MV-4-11 (cell line): ENCODE results near the gene PRDM4.

Experiments
- DNase-seq: peaks from one replicate; lab custom pipeline; 2025; lab: John Stamatoyannopoulos, UW

The PRDM4 gene, protein sequence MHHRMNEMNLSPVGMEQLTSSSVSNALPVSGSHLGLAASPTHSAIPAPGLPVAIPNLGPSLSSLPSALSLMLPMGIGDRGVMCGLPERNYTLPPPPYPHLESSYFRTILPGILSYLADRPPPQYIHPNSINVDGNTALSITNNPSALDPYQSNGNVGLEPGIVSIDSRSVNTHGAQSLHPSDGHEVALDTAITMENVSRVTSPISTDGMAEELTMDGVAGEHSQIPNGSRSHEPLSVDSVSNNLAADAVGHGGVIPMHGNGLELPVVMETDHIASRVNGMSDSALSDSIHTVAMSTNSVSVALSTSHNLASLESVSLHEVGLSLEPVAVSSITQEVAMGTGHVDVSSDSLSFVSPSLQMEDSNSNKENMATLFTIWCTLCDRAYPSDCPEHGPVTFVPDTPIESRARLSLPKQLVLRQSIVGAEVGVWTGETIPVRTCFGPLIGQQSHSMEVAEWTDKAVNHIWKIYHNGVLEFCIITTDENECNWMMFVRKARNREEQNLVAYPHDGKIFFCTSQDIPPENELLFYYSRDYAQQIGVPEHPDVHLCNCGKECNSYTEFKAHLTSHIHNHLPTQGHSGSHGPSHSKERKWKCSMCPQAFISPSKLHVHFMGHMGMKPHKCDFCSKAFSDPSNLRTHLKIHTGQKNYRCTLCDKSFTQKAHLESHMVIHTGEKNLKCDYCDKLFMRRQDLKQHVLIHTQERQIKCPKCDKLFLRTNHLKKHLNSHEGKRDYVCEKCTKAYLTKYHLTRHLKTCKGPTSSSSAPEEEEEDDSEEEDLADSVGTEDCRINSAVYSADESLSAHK

DNA sequence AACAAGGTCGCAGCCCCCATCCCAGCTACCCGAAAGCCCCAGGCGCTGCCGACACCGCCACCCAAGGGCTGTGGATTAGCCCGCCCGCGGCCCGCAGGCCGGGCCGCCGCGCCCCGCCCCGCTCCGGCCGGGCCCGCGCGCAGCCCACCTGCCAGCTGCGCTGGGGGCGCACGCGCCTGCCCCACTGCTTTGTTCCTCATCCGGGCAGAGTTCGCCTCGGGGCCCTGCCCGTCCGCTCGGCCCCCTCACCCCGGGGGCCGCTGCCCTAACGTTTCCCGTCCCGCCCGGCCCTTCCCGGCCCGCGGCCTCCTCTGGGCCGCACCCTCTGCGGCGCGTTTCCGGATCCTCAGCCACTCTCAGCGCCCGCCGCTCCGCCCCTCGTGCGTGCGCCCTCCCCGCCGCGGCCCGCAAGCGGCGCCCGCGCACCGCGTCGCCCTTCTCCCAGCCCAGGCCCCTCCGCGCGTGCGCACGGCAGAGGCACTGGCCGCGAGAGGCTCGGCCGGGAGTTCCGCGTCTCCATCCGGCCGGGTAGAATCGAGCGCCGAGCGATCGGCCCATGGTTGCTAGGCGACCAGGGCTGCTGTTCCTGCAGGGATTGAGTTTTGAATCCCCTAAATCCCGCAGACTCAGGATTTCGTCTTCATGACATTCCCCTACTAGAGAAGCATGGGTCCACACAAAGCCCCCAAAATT is at the start of gene PRDM4:
Gene PRDM4, minus strand, starts transcription at position 329 of the 693 bp plus-strand sequence. CDS start 622 bp downstream, outside the sequence.
- DNase-seq: peak; percentile 90

DNA sequence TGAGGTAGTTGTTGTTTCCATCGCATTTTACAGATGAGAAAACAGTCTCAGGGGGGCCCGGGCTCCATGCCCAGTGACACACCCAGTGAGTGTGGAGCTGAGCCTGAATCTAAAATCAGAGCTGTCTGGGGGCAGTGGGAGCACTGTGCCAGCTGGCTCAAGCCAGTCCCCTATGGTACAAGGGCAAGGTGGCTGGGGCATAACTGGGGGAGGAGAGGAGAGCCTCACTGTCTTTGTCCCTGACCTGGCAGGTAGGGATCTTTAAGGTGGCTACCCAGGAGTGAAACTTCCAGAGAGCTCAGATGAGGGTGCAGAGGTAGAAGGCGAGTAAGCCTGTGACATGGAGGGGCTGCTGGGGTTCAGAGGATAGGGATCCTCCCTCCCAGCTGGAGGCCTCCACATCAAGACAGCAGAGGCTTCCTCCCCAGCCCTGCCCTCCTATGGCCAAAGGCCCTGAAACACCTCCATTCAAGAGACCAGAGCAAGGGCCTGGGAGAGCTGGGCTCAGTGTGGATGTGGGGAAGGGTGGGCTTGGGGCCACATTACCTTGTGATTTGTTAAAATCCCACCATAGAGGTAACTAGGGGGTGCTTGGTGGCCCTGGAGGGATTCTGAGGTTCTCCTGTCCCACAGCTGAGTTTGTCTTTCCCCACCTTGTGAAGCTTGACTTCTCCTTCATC is 46.7 kb upstream of the PRDM4 start:
- no peak for DNase-seq

DNA sequence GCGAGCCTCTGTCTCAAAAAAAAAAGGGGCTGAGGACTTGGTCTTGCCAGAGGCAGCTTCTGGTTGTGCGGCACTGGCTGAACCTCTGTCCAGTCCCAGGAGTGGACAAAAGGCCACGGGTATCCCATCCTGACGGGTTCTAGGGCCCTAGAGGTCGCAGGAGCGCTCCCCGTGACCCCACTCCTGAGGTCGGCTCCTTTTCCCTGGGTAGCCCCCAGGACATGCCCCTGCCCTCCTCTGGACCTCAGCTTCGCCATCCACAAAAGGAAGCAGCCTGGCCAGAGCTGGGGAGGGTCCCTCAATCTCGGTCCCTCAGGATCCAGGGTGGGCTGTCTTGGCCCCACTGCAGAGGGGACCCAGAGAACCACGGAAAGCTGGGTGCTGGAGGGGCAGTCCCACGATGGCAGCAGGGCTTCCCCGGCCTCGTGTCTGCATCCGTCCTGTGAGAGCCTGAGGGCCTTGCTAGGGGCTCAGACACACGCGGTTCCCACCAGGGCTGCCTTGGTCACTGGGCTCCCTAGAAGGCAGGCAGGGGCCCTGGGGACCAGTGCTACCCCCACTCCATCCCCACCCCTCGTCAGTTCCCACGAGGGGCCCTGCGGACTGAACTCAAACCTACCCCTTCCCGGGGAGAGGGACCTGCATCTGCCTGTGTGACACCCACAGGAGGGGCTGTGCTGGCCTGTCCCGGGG is 44.7 kb upstream of the PRDM4 start:
- no peak for DNase-seq

DNA sequence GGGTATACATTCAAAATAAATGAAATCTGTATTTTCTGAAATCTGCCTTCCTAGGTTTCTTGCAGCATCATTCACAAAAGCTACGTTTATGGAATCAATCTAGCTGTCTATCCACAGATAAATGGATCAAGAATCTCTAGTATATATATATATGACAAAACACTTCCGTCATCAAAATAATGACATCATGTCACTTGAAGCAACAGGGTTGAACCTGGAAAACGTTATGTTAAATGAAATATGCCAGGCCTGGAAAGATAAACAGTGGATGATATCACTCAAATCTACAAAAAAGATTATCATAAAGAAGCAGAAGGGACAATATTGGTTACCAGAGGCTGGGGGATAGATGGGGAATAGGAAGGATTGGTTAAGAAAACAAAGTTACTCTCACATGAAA is 42.2 kb upstream of the PRDM4 start:
- DNase-seq: no peak

DNA sequence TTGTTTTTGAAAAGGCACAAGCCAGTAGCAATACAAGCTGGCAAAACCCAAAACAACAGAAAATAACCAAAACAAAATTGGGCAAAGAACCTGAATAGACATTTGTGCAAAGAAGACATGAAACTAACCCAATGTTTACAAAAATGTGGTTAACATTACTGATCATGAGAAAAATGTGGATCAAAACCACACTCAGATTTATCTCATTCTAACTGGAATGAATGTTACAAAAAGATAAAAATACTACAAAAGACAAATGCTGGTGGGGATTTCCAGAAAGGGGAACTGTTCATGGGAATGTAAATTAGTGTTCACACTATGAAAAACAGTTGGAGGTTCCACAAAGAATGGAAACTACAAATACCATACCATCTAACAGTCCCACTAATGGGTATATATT is 40.2 kb upstream of the PRDM4 start:
- peak; percentile 10 for DNase-seq

DNA sequence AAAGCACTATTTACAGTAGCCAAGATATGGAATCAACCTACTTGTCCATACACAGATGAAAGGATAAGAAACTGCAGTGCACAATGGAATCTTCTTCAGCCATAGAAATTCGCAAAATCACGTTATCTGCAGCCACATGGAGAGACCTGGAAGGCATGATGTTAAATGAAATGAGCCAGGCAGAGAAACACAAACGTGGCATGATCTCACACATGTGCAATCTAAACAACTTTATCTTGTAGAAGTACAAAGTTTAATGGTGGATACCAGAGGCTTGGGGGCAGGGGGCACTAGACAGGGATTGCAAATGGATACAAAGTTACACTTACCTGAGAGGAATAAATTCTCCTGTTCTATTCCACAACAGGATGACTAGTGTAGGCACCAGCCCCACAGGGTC is 37.6 kb upstream of the PRDM4 start:
- no peak for DNase-seq

DNA sequence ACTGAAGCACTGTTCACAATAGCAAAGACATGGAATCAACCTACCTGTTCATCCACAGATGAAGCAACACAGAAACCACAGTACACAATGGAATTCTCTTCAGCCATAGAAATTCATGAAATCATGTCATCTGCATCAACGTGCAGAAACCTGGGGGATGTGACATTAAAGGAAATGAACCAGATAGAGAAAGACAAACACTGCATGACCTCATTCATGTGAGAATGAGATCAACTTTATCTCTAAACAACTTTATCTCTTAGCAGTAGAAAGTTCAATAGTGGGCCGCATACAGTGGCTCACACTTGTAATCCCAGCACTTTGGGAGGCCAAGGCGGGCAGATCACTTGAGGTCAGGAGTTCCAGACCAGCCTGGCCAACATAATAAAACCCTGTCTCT is 33.5 kb upstream of the PRDM4 start:
- DNase-seq: no peak

DNA sequence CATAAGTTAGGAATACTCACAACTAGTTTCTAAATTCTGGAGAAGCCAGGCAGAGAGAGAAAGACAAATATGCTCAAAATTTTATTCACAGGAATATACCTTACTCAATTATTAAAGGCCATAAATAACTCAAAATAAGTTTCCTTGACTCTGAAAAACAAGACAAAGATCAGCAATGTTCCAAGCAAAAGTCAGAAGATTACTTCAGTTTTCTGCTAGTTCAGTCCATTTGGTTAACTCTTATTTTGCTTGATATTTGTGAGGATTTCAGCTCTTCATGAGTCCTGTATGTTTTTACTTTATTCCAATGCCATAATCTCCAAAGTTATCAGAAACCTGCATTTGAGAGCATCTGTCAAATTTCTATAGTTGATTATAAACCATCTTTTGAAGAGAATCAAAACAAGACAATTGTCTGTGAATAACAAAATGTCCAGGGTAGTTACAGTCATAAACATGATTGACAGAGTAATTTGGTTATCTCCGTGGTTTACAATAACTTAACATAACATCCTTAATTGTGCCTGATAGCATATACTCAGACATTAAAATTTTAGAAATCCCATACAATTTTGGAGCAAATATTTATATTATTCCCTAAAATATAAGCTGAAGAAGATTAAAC is 30.6 kb upstream of the PRDM4 start:
- no peak for DNase-seq

DNA sequence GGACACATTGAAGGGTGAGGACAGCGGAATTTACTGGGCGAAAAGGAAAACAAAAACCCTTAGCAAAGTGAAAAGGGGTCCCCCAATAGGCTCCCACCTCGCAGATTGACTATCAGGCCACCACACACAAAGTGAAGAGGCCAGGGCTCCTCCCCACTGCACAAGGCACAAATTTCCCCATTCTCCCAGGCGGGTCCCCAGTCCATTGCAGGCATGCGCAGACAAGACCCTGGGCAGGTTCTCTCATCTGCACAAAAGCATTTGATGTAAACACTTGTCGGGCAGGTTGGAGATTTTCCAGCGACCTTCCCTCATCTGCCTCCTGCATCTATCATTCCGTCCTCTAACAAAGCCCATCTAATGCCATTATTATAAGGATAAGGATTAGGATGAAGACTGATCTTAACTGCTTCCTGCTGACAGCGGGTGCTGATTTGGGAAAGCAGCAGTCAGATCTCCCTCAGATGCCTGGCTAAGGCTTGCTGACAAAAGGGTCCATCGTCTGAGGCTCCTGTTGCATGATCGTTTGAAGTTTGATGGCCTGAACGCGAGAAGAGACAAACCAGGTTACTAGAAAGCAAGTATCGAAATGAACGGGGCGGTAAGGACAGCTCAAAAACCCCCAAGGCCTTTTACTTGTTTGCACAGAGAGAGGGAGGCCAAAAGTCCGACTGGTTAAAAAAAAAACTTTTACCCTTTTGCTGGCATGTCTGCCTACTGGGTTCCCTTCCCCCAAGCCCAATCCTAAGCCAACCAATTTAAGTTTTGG is 27.9 kb upstream of the PRDM4 start:
- no peak for DNase-seq

DNA sequence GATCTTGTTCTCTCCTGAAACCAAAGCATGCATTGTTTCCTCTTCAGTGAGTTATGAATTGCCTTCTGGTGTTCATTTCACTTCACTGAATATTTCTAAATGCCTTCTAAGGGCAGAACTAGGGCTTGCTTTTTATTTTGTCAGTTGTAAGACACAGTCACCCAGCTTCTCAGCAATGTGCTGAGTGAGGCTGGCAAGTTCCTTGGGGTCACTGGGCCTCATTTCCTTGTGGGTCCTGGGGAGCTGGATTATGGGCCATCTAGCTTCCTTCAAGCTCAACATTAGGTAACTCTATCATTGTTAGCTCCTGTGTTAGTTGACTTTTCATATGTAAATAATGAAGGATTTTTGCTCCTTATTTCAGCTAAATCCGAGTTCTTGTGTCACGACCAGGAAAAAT is 27.3 kb upstream of the PRDM4 start:
- no peak for DNase-seq

DNA sequence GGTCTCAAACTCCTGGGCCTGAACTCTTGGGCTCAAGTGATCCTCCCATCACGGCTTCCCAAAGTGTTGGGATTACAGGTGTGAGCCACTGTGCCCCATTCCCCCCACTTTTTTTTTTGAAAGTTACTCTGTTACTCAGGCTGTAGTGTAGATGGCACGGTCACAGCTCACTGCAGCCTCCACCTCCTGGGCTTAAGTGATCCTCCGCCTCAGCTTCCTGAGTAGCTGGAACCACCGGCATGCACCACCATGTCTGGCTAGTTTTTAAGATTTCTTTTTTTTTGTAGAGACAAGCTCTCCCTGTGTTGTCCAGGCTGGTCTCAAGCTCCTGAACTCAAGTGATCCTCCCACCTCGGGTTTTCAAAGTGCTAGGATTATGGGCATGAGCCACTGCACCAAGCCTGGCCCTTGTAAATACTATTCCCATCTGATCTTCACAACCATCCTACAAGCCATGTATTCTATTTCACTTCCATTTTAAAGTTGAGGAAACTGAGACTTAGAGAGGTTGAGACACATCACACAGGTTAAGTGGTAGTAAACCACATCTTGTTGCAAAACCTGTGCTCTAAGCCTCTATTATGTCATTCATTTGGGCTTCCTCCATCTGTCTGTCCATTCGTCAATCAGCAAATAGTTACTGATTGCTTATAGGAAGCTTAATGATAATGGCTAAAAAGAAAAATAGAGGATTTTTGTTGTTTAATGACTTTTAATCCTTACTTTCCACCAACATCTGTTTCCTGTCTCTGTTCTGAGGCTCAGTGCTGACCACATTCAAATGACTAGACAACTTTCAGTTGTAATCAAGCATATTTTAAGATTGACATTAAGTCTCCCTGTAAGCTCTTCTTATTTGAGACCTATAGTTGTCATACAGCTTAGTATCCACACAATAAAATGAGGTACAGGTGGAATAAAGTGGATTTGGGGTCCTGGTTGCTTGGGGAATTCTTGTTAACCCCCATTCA is 22.8 kb upstream of the PRDM4 start:
- DNase-seq: peak; percentile 70

DNA sequence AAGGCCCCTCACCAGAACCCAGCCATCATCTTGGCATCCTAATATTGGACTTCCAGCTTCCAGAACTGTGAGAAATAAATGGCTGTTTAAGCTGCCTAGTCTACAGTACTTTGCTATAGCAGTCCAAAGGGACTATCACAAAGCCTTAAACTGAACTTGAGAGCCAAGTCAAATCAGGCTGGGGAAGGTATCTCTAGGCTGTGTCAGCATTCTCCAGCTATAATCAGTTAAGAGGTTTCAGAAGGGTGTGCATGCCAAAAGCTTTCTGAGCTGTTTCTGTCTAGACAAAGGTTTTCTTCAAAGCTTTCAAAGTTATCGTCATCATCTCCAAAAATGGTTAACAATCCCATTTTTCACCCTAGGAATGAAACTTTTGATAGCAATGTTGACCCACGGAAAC is 21.1 kb upstream of the PRDM4 start:
- DNase-seq: no peak

DNA sequence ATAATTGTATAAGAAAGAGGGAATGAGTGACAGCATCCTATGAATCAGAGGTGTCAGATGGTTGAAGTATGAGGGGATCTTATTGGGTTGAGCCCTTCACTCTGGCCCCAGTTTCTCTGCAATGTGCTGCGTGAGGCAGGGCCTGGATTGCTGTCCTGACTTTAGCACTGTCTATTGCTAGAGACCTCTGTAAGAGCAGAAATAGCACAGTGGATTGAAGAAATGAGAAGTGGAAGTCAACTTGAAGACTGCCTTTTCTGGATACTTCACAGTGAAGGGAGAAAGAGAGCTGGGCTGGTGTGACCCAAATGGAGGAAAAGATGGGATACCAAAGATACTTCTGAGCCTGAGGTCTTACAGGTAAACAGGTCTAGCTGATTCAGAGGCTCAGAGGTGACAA is 19.4 kb upstream of the PRDM4 start:
- DNase-seq: peak; percentile 86

DNA sequence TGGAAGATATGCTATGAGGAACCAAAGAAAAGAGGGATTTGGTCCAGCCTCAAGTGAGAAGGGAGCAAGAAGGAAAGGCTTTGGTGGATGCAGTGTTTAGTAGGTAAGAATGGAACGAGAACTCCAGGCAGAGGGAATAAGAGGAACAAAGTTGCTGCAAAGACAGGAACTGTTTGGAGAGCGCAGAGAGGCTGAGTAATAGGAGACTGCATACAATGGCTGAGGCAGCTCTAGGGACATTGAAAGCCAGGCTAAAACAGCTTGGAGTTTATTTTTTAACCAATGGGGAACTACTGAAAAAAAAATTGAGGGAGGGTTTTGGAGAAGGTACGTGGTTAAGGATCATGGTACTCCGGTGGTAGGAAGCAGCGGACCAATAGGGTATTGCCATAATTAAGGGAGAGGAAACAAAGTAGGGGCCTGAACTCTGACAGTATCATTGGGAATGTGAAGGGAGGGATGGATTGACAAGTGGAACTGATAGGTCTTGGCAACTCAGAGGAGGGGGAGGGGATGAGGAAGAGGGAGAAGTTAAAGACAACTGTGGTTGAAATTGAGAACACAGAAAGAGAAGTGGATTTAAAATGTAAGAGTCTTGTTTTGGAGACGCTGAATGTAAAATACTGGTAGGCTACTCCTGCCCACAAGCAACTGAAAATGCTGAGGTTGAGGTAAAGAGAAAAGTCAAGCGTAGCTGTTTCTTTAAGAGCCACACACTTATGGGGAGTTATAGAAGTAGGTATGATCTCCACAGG is 18.3 kb upstream of the PRDM4 start:
- DNase-seq: peak; percentile 98

DNA sequence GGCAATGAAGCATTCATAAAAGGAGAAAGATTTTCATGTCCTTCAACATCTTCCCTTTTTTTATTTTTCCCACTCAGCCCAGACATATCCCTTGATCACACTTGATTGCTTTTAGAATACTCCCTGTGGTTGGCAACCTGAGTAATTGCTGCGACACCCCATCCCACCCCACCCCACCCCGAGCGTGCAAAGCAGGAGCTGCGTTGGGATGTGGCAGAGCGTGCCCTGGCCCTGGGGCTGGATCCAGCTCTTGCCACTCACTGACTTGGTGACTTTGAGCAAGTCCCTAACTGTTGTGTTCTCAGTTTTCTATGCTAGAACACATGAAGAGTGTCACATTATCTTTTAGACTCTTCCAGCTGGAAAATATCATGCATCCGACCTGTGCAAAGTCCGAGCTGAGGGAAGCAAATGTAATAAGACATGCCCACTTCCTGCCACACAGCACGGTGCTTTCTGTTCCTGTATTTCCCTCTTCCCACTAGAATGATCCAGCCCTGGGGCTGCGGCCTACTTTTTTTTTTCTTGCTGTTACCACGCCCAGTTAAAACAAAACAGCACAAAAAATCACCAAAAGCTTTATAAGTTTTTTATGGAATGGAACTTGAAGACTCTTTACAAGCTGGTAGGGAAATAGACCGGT is 17.6 kb upstream of the PRDM4 start:
- DNase-seq: peak; percentile 91

DNA sequence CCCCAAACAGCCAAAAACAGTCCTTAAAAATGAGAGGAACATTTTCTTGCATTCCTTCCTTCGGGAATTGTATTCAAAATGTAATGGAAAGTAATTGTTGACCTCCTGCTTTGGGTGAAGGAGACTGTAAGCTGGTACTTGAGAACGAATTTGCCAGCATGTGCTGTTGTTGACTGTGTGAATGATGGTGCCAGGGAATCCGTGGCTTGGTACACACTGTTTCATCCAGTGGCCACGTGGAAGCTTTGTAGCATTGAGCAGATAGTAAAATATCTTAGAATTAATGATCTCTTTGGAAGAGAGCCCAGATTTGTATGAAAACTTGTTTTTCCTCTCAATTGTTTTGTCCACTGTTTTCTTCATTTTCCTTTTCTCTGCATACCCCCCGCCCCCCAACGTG is 15.2 kb upstream of the PRDM4 start:
- no peak for DNase-seq

DNA sequence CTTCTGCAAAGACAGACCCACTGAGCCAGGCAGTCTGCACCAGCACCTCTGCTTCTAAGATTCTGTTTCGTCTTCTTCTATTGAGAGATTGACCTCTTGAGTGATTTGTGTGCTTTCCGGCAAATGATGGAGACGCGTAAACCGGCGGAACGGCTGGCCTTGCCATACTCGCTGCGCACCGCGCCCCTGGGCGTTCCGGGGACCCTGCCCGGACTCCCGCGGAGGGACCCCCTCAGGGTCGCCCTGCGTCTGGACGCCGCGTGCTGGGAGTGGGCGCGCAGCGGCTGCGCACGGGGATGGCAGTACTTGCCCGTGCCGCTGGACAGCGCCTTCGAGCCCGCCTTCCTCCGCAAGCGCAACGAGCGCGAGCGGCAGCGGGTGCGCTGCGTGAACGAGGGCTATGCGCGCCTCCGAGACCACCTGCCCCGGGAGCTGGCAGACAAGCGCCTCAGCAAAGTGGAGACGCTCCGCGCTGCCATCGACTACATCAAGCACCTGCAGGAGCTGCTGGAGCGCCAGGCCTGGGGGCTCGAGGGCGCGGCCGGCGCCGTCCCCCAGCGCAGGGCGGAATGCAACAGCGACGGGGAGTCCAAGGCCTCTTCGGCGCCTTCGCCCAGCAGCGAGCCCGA is 14.3 kb upstream of the PRDM4 start:
- DNase-seq: no peak
